HG03442 (cell line): ENCODE results near the gene SMIM1.
A peak's percentile ranks its signal among the peaks of the same experiment; 100 is the strongest.
"Not testable (repeated sequence)": the region's sequence is repeated elsewhere in the genome, so short reads cannot be mapped to it uniquely, and the experiment has no call there.

Experiments used
- ATAC-seq: cut with Tn5 transposase; IDR thresholded peaks from one replicate; pipeline ENCODE4 v1.9.1; 2021; ENCODE audit warnings: mild to moderate bottlenecking, moderate library complexity; ENCODE audit not compliant: unreplicated experiment

The SMIM1 gene

GRCh38 chr1:3772715-3773571, at the start of gene SMIM1:
Gene SMIM1, plus strand, starts transcription at chr1:3772749. Its CDS starts 2,625 bp downstream, at chr1:3775374.
- ATAC-seq: peak; percentile 1

- ATAC-seq: no peak
Observed at GRCh38 chr1:3722846-3723245, 49.7 kb upstream of the SMIM1 start.

GRCh38 chr1:3724416-3725030, 48.0 kb upstream of the SMIM1 start:
- ATAC-seq: not testable (repeated sequence)

- ATAC-seq: no peak
Observed at GRCh38 chr1:3725366-3725765, 47.2 kb upstream of the SMIM1 start.

GRCh38 chr1:3727042-3727824, 45.3 kb upstream of the SMIM1 start:
- ATAC-seq: no peak

GRCh38 chr1:3727825-3728776, 44.4 kb upstream of the SMIM1 start:
- ATAC-seq: no peak

GRCh38 chr1:3729594-3730542, 42.7 kb upstream of the SMIM1 start:
- ATAC-seq: no peak

GRCh38 chr1:3730543-3731247, 41.9 kb upstream of the SMIM1 start:
- no peak for ATAC-seq

GRCh38 chr1:3731583-3732433, 40.7 kb upstream of the SMIM1 start:
- ATAC-seq: no peak

GRCh38 chr1:3732434-3733093, 40.0 kb upstream of the SMIM1 start:
- no peak for ATAC-seq

- no peak for ATAC-seq
Observed at GRCh38 chr1:3733094-3733882, 39.3 kb upstream of the SMIM1 start.

- ATAC-seq: no peak
Observed at GRCh38 chr1:3733883-3734589, 38.5 kb upstream of the SMIM1 start.

GRCh38 chr1:3734602-3735001, 37.9 kb upstream of the SMIM1 start:
- ATAC-seq: no peak

GRCh38 chr1:3735027-3735681, 37.4 kb upstream of the SMIM1 start:
- ATAC-seq: no peak

- no peak for ATAC-seq
Observed at GRCh38 chr1:3735688-3736087, 36.9 kb upstream of the SMIM1 start.
